LNCAP (cell line): ENCODE measurements around the gene BIN1.

Source experiments
- CTCF ChIP-seq: fragments of 450-650 bp; IDR thresholded peaks from 2 replicates; pipeline ENCODE4 v1.5.1; 2017; ENCODE audit warnings: mild to moderate bottlenecking

BIN1 gene

GRCh38 chr2:127085317-127085681 is 21.7 kb downstream of the BIN1 start:
- no peak for TF ChIP-seq CTCF

GRCh38 chr2:127084611-127085316 is 22.2 kb downstream of the BIN1 start:
- TF ChIP-seq CTCF: no peak

- no peak for TF ChIP-seq CTCF
These were observed 23.0 kb downstream of the BIN1 start for GRCh38 chr2:127083819-127084503.

GRCh38 chr2:127082974-127083373 is 24.0 kb downstream of the BIN1 start:
- TF ChIP-seq CTCF: no peak

- TF ChIP-seq CTCF: no peak
These were observed 24.9 kb downstream of the BIN1 start for GRCh38 chr2:127081826-127082633.

- no peak for TF ChIP-seq CTCF
These were observed 25.8 kb downstream of the BIN1 start for GRCh38 chr2:127080938-127081755.
